Caki2 (cell line): ENCODE results near the gene ADAM22. TPM values are rescaled to one million over a fixed set of nuclear protein-coding genes. Genes with fewer than 3 reads are reported as not detected.
"Not testable (repeated sequence)": the region's sequence is repeated elsewhere in the genome, so short reads cannot be mapped to it uniquely, and the experiment has no call there.

Source experiments
- DNase-seq: peaks from one replicate; pipeline ENCODE4 v3.0.0-alpha.2; 2015; ENCODE audit warnings: low read depth
- in situ Hi-C: cut with HindIII; loops from 2 replicates; pipeline ENCODE4 v1.10.0; 2016; ENCODE audit warnings: low sequenced_read_pairs, low pct_unique_long_range_greater_than_20kb, mixed read lengths
- total RNA-seq: library from RNA; depleted of rRNA; stranded (reverse); fragments of >200 nt; shearing (Covaris generic); gene quantifications from 2 replicates; pipeline ENCODE4 v1.2.3, GENCODE V29; 2014; ENCODE audit warnings: low replicate concordance

Gene ADAM22
- total RNA-seq, 1 experiment from 2014 or later, result 0.37 TPM

GRCh38 chr7:88127637-88128290 is 193.7 kb downstream of the ADAM22 start:
- in situ Hi-C loops, result no loop called here
- no peak for DNase-seq

GRCh38 chr7:88132725-88133124 is 198.7 kb downstream of the ADAM22 start:
- DNase-seq, result no peak
- in situ Hi-C loops, result no loop called here

GRCh38 chr7:88140947-88141346 is 206.9 kb downstream of the ADAM22 start:
- in situ Hi-C loops, result no loop called here
- DNase-seq, result peak; percentile 66

GRCh38 chr7:88141479-88141878 is 207.4 kb downstream of the ADAM22 start:
- in situ Hi-C loops, result no loop called here
- no peak for DNase-seq

- in situ Hi-C loops, result no loop called here
These were observed 207.9 kb downstream of the ADAM22 start for GRCh38 chr7:88141953-88142352.

GRCh38 chr7:88146616-88147015 is 212.6 kb downstream of the ADAM22 start:
- in situ Hi-C loops, result no loop called here
- no peak for DNase-seq

More at GRCh38 chr7:88141953-88142352, 207.9 kb downstream of the ADAM22 start:
- DNase-seq, result no peak

- in situ Hi-C loops, result no loop called here
These were observed 213.3 kb downstream of the ADAM22 start for GRCh38 chr7:88147341-88147740.

GRCh38 chr7:88147949-88148348 is 213.9 kb downstream of the ADAM22 start:
- in situ Hi-C loops, result no loop called here
- no peak for DNase-seq

More at GRCh38 chr7:88147341-88147740, 213.3 kb downstream of the ADAM22 start:
- DNase-seq, result no peak

- in situ Hi-C loops, result no loop called here
- DNase-seq, result no peak
These were observed 216.0 kb downstream of the ADAM22 start for GRCh38 chr7:88150033-88150432.

GRCh38 chr7:88151119-88151790 is 217.2 kb downstream of the ADAM22 start:
- no peak for DNase-seq
- in situ Hi-C loops, result no loop called here

GRCh38 chr7:88153378-88153777 is 219.3 kb downstream of the ADAM22 start:
- DNase-seq, result no peak
- in situ Hi-C loops, result no loop called here

GRCh38 chr7:88155756-88156155 is 221.7 kb downstream of the ADAM22 start:
- in situ Hi-C loops, result no loop called here
- no peak for DNase-seq

- no peak for DNase-seq
- in situ Hi-C loops, result no loop called here
These were observed 222.3 kb downstream of the ADAM22 start for GRCh38 chr7:88156356-88156755.

- DNase-seq, in situ Hi-C loops: not testable (repeated sequence)
These were observed 225.7 kb downstream of the ADAM22 start for GRCh38 chr7:88159741-88160140.

- in situ Hi-C loops, result no loop called here
- DNase-seq, result no peak
These were observed 231.6 kb downstream of the ADAM22 start for GRCh38 chr7:88165697-88166096.

- in situ Hi-C loops, result no loop called here
- DNase-seq, result no peak
These were observed 233.2 kb downstream of the ADAM22 start for GRCh38 chr7:88167223-88167622.

GRCh38 chr7:88167721-88168120 is 233.7 kb downstream of the ADAM22 start:
- in situ Hi-C loops, result no loop called here
- no peak for DNase-seq

- DNase-seq, result peak; percentile 7
These were observed 235.8 kb downstream of the ADAM22 start for GRCh38 chr7:88169717-88170320.

GRCh38 chr7:88172842-88173241 is 238.8 kb downstream of the ADAM22 start:
- in situ Hi-C loops, result no loop called here
- DNase-seq, result no peak

More at GRCh38 chr7:88169717-88170320, 235.8 kb downstream of the ADAM22 start:
- in situ Hi-C loops, result no loop called here
